Endothelial cell of hepatic sinusoid (primary cell): Measurements from ENCODE around the gene KCNAB2.
"Not testable (repeated sequence)": the region's sequence is repeated elsewhere in the genome, so short reads cannot be mapped to it uniquely, and the experiment has no call there.

ENCODE experiments used
- in situ Hi-C: cut with HindIII; loops from 2 replicates; pipeline ENCODE4 v1.10.0; 2017; ENCODE audit warnings: low sequenced_read_pairs

KCNAB2 gene

DNA sequence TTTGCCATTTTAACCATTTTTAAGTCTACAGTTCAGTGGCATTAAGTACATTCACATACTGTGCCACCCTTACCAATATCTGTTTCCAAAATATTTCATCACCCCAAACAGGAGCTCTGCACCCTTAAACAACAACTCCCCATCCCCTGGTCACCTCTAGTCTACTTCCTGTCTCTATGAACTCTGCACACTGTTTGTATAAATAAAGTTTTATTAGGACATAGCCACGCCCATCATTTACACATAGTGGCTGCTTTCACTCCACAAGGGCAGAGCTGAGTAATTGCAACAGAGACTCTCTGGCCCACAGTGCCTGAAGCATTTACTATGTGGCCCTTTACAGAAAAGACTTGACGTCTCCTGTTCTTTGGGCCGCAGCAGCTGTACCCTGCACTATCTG lies 30.1 kb downstream of the KCNAB2 start:
- in situ Hi-C loops = no loop called here

DNA sequence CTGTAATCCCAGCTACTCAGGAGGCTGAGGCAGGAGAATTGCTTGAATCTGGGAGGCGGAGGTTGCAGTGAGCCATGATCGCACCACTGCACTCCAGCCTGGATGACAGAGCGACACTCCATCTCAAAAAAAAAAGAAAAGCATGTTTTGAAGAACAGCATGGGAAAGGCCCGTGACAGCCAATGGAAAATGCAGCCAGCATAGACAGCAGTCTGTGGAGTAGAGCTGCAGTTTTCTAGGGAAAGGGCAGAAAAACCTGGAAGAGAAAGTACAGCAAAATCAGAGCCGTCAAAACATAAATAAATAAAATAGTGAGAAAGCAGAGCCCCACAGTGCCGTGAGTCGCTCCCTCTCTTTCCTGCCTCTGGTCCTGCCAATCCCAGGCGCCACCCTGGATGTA lies 31.4 kb downstream of the KCNAB2 start:
- in situ Hi-C loops = not testable (repeated sequence)

- in situ Hi-C loops = no loop called here
These were observed 31.8 kb downstream of the KCNAB2 start for GRCh38 chr1:6077506-6077905.

GRCh38 chr1:6077919-6078318 lies 32.2 kb downstream of the KCNAB2 start:
- in situ Hi-C loops = no loop called here

GRCh38 chr1:6080469-6080868 lies 34.8 kb downstream of the KCNAB2 start:
- in situ Hi-C loops = no loop called here

DNA sequence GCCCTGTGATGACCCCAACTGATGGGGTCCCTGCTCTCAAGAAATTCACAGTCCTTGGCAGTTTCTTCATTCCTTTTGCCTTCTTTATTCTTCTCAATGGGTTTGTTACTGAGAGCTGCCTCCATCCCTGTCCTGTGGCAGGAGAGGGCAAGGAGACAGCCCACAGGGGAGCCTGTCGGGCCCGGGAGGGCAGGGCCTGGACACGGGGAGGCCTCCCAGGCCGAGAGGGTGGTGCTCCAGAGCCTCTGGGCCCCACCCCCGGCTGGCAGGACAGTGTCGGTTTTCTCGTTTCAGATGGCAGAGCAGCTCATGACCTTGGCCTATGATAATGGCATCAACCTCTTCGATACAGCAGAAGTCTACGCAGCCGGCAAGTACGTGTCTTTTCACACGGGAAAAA lies 36.2 kb downstream of the KCNAB2 start:
- in situ Hi-C loops = no loop called here

DNA sequence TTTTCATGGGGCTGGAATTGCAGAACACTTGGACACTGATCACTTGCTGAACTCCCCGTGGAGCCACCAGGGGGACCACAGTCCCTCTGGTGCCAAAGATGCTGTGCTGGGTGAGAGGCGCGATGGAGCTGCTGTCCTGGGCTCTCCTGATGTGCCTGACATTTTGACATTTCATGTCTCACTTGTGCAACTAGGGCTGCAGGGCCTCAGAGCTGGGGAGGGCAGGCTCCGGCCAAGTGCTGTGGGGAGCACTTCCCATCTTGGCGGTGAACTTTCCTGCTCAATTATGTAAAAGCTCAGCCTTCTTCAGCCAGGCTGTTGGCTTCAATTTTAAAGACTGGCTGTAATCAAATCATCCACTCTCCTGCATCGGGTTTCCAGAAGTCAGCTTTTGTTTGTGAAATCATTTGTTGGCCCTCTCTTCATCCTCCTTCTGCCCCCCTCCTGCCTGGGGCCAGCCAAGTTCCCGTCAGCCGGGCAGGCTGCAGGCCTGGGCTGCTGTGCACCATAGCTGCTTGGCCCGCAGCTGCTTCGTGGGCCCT lies 36.8 kb downstream of the KCNAB2 start:
- in situ Hi-C loops = no loop called here

DNA sequence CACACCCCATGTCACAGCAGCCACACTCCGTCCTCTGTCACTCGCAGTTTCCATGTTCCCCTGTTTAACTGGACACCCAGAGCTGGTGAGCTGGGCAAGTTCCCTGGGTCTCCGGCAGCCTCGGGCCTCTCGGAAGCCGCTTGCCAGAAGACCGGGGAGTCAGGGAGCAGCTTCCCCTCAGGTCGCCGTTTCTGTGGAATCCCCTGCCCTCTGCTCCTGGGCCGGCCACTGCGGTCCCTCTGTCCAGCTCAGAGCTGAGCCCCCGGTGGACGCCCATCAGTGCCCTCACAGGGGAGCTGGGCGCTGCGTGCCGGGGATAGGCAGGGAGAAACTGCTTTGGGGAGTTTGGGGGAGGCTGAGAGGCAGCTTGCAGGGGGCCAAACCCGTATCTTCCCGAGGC lies 37.7 kb downstream of the KCNAB2 start:
- in situ Hi-C loops = no loop called here

DNA sequence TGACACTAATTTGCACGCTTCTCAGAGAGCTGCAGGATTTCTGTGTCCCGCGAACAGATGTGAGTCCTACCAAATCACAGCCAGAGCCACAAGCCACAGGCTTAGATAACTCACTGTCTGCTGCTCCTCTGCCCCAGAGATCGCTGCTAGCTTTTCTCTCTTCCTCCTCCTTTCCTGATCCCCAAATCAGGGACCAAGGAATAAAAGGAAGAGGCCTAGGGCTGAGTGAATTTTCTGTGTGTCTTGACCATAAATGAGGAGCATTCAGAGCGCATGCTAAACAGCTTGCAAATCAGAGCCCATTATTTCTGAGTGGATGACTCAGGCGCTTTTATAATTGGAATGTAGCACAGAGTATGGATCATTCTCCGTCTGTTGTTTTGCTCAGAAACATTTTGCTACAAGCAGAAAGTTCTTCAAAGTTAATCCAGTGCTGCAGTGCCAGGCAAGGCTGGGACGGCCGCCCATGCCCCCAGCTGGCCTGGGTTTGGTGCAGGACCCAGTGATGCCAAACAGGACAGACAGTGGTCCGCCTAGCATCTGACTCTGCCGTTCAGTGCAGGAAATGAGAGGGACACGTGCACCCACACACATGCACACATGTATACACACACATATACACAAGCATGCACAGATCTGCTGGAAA lies 38.2 kb downstream of the KCNAB2 start:
- in situ Hi-C loops = no loop called here

DNA sequence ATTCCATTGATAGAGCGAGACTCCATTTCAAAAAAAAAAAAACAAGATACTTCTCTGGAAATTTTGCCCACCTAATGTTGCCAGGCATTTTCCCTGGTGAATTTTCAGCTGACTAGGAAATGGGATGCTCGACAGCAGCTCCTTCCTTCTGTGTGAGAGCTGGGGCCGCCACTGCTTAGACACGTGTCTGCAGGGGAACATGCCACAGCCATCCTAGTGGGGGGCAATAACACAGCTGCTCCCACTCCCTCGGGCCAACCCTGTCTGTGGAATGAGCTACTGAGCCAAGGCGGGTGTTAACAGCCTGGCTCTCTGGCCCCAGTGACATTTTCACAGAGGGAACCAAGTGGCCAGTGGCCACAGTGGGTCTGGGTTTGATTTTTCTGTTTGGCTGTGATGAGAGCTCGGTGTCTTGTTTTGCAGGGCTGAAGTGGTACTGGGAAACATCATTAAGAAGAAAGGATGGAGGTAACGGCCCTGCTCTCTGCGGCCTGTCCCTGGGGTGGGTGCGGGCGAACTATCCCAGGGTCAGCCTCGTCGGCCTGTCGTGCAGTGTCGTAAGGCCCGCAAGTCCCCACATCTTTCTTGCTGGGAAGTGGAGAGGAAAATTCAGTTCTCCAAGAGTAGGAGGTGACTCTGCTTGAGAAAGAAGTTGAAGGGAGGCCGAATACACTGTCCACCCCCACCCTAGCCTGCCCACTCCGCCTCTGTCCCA lies 39.2 kb downstream of the KCNAB2 start:
- in situ Hi-C loops = no loop called here

GRCh38 chr1:6085666-6086065 lies 40.0 kb downstream of the KCNAB2 start:
- in situ Hi-C loops = no loop called here

DNA sequence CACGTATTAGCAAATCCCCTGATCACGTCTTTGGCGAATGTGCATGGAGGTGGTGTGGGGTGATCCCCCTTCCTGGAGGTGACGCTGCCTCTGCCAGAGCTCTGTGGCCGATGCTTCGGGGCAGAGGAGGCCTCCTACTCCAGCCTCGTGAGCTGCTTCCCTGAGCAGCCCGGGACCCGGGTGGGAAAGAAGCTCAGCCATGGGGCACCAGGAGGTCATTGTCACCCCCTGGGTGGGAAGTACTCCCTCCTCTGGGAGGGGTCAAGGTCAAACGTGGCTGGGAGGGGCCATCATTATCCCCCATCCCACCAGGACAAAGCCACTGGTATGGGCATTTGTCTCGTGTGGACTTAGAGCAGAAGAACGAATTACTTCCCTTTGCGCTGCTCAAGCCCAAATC lies 40.7 kb downstream of the KCNAB2 start:
- in situ Hi-C loops = no loop called here

- in situ Hi-C loops = no loop called here
These were observed 41.2 kb downstream of the KCNAB2 start for GRCh38 chr1:6086762-6087376.

GRCh38 chr1:6087377-6087772 lies 41.7 kb downstream of the KCNAB2 start:
- in situ Hi-C loops = no loop called here

GRCh38 chr1:6087958-6088357 lies 42.3 kb downstream of the KCNAB2 start:
- in situ Hi-C loops = no loop called here

DNA sequence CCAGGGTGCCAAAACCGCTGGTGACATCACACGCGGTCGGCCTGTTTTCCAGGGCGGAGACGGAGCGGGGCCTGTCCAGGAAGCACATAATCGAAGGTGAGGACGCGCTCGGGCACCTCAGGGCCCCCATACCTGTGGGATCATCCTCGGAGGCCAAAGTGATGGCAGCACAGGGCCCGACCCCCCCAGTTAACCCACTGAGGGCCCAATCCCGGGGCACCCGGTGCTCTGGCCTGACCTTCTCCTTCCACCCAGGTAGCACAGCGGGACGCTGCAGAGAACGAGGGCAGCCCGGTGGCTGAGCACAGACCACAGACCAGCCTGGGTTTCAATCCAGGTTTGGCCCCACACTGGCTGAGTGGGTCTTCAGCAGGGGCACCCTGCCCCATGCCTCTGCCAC lies 43.3 kb downstream of the KCNAB2 start:
- in situ Hi-C loops = no loop called here

GRCh38 chr1:6090288-6090687 lies 44.6 kb downstream of the KCNAB2 start:
- in situ Hi-C loops = no loop called here

DNA sequence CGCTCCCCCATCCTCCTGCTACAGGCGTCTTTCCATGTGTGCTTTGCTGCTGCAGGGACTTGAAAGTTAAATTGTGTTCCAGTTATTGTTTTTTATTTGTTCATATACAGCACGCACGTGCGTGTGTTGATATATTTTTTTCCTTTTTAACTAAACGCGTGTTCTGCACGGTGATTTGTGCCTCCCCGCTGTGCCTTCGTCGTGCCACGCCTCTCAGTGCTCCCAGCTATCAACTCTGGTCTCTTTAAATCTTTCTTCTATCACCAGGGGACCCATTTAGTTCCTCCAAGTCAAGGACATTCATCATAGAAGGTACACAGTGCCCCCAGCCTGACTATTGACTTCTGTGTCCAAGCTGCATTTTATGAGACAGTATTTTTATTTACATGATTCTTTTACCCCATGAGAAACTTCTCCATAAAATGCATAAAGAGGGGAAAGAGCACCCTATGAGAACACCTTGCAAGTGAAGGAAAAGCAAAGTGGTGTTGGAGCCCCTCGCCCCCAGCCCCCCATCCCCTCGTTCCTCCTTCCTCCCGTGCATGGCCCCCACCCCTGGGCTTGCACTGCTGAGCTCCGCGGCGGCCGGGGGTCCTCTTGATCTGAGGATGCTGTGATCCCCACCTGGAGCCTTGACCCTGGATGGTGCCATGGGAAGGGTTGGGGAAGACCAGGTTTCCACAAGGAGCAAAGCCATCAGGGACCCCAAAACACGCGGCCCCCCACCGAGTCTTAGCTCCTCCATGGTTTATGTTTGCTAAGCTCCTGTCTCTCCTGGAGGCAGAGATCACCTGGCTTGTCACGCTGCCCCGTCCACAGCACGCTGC lies 45.5 kb downstream of the KCNAB2 start:
- in situ Hi-C loops = no loop called here

DNA sequence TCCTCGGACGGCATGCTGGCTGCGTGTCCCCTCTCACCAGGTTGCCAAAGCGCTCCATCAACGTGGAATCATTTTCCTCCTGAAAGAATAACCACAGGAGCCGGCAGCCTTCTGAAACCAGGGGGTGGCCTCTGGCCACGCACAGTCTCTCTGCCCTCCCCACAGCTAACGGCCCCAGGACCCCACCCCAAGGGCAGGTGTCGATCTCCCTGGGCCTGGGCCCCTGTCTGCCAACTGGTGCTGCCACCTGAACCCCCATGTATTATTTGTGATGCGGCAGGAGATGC lies 46.1 kb downstream of the KCNAB2 start:
- in situ Hi-C loops = no loop called here

GRCh38 chr1:6092211-6092610 lies 46.5 kb downstream of the KCNAB2 start:
- in situ Hi-C loops = no loop called here

GRCh38 chr1:6093071-6093470 lies 47.4 kb downstream of the KCNAB2 start:
- in situ Hi-C loops = no loop called here
